ENCODE results near the gene LZTR1.
"Not testable (repeated sequence)": the region's sequence is repeated elsewhere in the genome, so short reads cannot be mapped to it uniquely, and the experiment has no call there.

Gene LZTR1

DNA sequence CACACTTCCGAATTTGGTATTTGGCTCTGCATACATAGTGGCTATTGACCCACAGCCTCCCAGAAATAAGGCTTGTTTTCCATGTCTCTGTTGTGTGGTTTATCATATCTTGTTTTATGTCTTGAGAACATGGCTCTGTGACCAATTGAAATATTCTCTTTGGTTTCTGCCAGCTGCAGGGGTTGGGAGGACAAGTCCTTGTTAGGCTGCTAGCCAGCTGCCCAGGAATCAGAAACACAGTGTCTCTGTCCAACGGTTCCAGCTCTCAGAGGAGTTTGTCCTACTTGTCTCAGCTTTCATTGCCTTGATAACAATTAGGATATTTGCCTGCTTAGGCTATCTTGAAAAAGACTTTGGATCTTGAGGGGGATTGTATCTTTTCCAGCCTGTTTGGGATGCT is 56.3 kb downstream of the LZTR1 start:
- DNase-seq = no peak

DNA sequence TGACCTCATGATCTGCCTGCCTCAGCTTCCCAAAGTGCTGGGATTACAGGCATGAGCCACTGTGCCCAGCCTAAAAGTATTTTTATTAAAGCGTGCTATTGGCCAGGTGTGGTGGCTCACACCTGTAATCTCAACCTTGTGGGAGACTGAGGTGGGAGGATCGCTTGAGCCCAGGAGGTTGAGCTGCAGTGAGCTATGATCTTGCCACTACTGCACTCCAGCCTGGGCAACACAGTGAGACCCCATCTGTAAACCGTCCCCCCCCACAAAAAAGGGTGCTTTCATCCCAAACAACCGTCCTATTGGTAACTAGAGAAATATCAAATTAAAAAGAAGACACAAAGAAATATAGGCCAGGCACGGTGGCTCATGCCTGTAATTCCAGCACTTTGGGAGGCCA is 57.1 kb downstream of the LZTR1 start:
- not testable (repeated sequence) for DNase-seq

DNA sequence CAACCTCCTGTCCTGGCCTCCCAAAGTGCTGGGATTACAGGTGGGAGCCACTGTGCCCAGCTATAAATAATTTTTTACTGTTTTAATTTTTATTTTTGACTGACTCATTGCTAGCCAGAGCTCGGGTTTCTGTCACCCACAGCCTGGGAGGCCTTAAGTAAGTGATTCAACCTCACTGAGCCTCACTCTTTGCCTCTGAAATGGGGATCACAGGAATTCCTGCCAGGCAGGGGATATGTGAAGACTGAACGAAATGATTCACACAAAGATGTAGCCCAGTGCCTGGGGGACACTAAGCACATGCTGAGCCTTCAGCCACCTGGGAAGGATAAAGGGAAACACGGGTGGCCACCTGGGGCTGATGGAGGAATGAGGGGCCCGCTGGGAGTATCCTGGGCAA is 59.8 kb downstream of the LZTR1 start:
- no peak for DNase-seq

DNA sequence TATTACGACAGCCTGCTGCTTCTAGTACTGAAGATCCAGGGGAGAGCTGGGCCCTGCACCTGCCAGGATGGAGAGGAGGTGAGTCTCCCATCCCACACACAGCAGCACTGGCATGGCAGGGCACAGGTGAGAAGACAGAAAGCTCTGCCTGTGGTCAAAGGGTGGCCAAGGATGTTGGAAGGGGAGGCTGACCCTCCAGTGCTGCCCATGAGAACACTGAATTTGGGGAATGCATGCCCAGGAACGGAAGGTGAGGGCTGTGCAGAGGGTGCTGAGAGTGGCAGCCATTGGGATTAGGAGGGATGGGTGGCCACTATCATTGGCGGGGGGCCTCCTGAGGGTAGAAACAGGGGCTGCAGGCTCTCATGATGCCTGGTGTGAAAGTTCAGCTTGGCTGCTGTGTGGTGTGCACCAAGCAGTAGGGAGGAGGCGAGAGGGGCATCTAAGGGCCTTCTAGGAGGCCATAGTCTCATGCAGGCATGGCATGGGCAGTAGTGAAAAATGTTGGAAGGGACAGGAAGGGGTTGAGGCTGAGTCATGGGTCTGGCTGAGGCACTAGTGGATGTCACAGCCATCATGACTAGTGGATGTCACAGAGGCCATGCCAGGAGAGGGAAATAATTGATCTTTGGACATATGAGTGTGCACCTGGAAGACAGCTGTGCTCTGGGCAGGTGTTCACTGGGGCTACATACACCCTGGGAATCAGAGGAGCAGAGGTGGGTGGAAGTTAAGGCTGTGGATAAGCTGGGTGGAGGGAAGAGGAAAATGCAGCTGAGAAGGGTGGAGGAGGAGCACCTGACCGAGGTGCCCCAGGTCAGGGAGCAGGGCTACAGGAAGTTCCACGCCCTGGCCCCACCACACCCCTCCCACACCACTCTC is 61.1 kb downstream of the LZTR1 start:
- no peak for DNase-seq

DNA sequence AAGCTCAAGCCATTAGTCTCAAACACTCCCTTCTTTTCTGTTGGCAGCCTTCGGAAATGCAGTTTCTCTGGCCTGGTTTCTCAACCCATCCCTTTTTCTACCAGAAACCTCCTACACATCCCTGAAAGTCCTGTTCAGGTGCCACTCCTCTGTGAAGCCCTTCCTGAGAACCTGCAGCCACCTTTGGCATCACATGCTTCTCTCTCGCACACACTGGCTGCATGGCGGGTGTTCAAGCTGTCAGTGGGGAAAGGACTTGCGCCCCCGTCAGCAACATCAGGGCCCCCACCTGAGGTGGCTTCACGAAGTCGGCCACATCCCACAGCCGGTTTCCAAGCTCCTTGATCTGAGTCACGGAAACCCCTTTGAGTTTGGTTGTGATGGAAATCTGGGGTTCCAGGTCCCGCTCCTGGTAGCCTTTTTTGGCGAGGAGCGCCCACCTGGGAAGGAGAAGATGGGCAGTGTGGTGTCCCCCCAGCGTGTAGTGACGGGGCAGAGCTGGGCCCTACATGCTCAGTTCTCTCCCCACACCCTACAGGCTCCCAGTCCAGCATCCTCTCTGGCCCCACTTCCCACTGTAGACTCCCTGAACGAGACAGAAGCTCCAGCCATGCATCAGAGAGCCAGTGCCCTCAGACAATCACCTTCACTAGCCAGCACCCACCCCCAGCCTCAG is 61.9 kb downstream of the LZTR1 start:
- DNase-seq = no peak

DNA sequence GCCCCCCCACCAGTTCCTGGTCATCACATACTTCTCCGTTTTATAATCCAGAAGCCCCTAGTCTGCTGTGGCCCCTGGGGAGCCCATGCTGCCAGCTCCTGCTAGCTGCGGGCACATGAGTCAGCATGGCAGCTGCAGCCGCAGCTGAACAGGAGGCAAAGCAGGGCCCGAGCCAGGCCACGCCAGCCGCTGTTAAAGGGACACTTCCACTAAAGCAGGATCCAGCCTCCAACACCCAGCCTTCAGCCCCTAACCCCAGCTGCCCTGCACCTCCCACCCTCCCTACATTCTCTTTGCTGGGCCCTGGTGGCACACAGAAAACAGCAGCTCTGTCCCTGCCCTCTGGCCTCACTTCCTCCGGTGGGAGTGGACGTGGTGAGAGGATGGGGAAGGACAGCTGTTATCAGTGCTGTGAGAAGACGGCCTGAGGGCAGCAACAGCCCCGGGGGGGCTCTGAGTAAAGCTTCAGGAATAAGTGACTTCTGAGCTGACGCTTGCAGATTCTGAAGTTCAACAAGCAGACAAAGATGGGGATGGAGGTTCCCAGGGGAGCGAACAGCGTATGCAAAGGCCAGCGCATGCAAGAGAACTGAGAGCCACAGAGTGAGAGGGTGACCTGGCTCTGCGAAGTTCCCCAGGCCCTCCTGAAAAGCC is 63.0 kb downstream of the LZTR1 start:
- DNase-seq = no peak

DNA sequence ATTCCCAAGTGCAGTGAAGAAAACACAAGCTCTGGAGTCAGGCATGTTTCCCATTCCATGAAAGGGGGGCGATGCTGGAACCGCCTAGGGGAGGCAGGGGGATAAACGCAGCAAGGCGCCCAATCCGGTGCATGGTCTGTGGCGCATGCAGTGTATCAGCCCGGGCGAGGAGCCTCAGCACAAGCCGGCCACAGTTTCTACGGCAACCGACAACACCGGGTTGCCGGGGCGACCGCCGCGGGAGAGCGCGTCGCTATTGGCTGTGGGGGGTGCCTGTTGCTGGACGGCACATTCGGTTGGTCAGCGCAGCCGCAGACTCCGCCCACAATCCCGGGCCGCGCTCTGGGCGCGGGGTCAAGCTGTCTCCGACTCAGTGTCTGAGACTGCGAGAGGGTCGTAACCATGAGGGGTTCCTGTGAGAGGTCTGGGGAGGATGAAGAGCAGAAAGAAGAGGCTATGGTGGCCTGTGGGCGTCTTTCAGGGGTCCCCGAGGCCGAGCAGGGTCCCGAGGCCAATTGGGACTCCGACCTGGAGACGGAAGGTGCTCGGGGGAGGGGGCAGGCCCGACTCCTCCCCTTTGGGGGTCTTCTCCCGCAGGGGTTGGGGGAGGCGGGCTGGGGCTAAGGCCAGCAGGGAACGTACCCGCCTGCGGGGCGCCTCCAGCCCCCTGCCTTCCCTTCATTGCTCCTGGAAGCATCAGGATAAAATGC is 63.6 kb downstream of the LZTR1 start, which contains the start of gene LRRC74B:
TSS of gene LRRC74B (plus strand) at position 362 of the 710 bp plus-strand sequence. CDS start at position 403, 41 bp downstream.
- peak; percentile 75 to 83 for DNase-seq

DNA sequence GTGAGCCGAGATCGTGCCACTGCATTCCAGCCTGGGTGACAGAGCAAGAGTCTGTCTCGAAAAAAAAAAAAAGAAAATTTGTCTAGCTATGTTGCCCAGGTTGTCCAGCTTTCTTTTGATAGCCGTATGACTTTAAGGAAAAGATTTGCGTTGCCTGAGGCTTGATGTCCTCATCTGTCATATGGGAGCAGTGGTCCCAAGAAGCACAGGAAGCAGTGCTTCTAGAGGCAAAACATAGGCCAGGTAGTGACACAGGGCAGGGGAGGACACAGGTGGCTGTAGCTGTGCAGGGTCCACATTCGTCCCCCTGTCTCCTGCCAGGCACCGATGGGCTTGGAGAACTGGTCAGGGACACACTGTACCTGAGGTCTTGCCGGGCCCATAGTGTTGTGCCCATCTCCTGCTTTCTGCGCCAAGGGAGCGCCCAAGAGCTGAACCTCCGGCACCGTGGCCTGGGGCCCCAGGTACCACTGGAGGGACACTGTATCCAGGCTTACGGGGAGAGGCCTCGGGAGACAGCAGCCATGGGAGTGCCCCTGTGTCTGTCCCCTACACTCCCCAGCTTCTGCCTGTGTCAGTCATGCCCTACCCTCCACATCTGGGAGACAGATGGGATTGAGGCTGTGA is 65.1 kb downstream of the LZTR1 start:
- DNase-seq = no peak

DNA sequence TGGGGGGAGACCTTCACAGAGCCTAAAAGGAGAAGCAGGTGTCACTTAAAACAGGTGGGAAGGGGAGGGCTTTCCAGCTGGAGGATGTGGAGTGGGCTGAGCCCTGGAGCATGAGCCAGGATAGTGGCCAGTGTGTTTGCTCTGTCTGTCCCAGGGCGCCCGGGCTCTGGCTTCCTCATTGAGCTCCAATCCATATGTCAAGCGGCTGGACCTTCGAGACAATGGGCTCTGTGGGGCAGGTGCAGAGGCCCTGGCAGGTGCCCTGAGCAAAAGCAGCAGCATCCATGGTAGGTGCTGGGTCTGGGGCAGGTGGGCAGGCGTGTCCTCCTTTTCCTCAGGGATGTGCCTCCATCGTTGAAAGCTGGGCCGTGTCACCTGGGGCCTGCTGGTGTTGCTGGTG is 65.6 kb downstream of the LZTR1 start:
- no peak for DNase-seq

DNA sequence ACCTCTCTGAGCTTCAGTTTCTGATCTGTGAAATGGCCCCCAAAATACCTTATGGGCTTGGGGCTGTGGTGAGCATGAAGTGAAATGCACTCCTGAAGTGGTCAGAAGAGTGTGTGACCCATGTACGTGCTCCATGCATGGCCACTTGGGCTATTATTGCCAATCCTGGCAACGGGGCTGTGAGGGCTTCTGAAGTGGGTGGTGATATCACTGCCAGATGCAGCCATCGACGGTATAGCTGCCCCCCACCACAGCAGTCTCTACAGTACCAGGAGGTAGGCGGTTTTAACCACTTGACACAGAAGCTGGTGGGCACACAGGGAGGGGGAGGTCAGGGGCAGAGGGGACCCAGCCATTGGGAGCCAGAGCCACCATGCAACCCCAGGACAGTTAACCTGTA is 66.4 kb downstream of the LZTR1 start:
- DNase-seq = not testable (repeated sequence)

All from hippocampal formation (tissue), 2 donors.